NT2/D1 (cell line): ENCODE measurements around the gene BNC2.

Experiments
- YY1 ChIP-seq: IDR thresholded peaks from 2 replicates; pipeline ENCODE4 v1.6.1; 2011; ENCODE audit not compliant: insufficient read length, insufficient read depth
- ZNF274 ChIP-seq: IDR thresholded peaks from 2 replicates; pipeline ENCODE4 v1.6.1; 2011; ENCODE audit warnings: mild to moderate bottlenecking, low read depth, low read length

GRCh38 chr9:16610538-16610937 lies 259.9 kb downstream of the BNC2 start:
- TF ChIP-seq YY1, result no peak
- no peak for TF ChIP-seq ZNF274
